Fibroblast of lung (primary cell): Measurements from ENCODE around the gene ARMH3. TPM values are rescaled to one million over a fixed set of nuclear protein-coding genes. Genes with fewer than 3 reads are reported as not detected.

Experiments
- DNase-seq, 2 donors: peaks; one replicate each; pipeline versions ENCODE4 v3.0.0 to v3.0.0-alpha.2; 2010; ENCODE audit warnings: low read depth in 2 of 2
- H2AFZ ChIP-seq: 2 replicates; pipeline ENCODE4 v1.5.1; 2012; ENCODE audit warnings: low read length, control low read depth, inconsistent platforms
- H3K27ac ChIP-seq: 2 replicates; pipeline ENCODE4 v1.5.1; 2011; ENCODE audit warnings: low read length, control low read depth; ENCODE audit not compliant: insufficient read depth
- H3K27me3 ChIP-seq: 2 replicates; pipeline ENCODE4 v1.5.1; 2011; ENCODE audit warnings: mild to moderate bottlenecking, low read length; ENCODE audit not compliant: control insufficient read depth, insufficient read depth
- H3K36me3 ChIP-seq: 2 replicates; pipeline ENCODE4 v1.5.1; 2011; ENCODE audit warnings: low read length; ENCODE audit not compliant: control insufficient read depth, insufficient read depth
- H3K4me1 ChIP-seq: 2 replicates; pipeline ENCODE4 v1.5.1; 2011; ENCODE audit warnings: low read length; ENCODE audit not compliant: control insufficient read depth, insufficient read depth; ENCODE audit errors: extremely low read depth
- H3K4me2 ChIP-seq: 2 replicates; pipeline ENCODE4 v1.5.1; 2011; ENCODE audit warnings: low read length, control low read depth; ENCODE audit not compliant: insufficient read depth; ENCODE audit errors: extremely low read depth
- H3K4me3 ChIP-seq, 4 experiments: fragments of 200-600 bp in 1 of 4; sonication (generic) in 1 of 4; replicated peaks in 1 of 4; 2 replicates each; pipeline ENCODE4 v1.5.1; 2011 to 2016; ENCODE audit warnings: low read length in 4 of 4, low read depth in 3 of 4, mild to moderate bottlenecking in 3 of 4, control low read depth in 2 of 4, inconsistent platforms in 1 of 4, mixed read lengths in 1 of 4; ENCODE audit not compliant: insufficient read depth in 1 of 4; ENCODE audit errors: control extremely low read depth in 1 of 4
- H3K79me2 ChIP-seq: 2 replicates; pipeline ENCODE4 v1.5.1; 2012; ENCODE audit warnings: mild to moderate bottlenecking, low read length, inconsistent platforms; ENCODE audit not compliant: control insufficient read depth, insufficient read depth
- H3K9ac ChIP-seq: 2 replicates; pipeline ENCODE4 v1.5.1; 2011; ENCODE audit warnings: mild to moderate bottlenecking, low read length, control low read depth; ENCODE audit not compliant: insufficient read depth
- H3K9me3 ChIP-seq: 2 replicates; pipeline ENCODE4 v1.5.1; 2012; ENCODE audit warnings: low read depth, low read length; ENCODE audit not compliant: control insufficient read depth, insufficient read depth
- H4K20me1 ChIP-seq: 2 replicates; pipeline ENCODE4 v1.5.1; 2011; ENCODE audit warnings: low read length; ENCODE audit not compliant: control insufficient read depth, insufficient read depth; ENCODE audit errors: extremely low read depth
- EZH2 ChIP-seq: IDR thresholded peaks from 2 replicates; pipeline ENCODE4 v1.5.1; 2012; ENCODE audit warnings: low read length, control low read depth, mild to moderate bottlenecking; ENCODE audit errors: missing control alignments
- polyA plus RNA-seq, 2 donors: library from polyadenylated mRNA; depleted of rRNA in 1 of 2; stranded (reverse) in 1 of 2; unstranded in 1 of 2; fragments of >200 nt; gene quantifications; 2 replicates each; pipeline ENCODE4 v1.2.1, GENCODE V29; 2011 to 2012; ENCODE audit warnings: missing spikeins in 1 of 2
- total RNA-seq: library from RNA; depleted of rRNA; stranded (reverse); fragments of >200 nt; gene quantifications from 2 replicates; pipeline ENCODE4 v1.2.1, GENCODE V29; 2014
- TF ChIP-seq, protein P1 (sequence below), 2 donors: IDR thresholded peaks in 1 of 2; conservative IDR thresholded peaks in 1 of 2; 1 replicate in 1 of 2; 2 replicates in 1 of 2; pipeline ENCODE4 v1.5.1; 2011 to 2012; ENCODE audit warnings: low read length in 2 of 2, control low read depth in 1 of 2, inconsistent platforms in 1 of 2, low read depth in 1 of 2, mild to moderate bottlenecking in 1 of 2

The ARMH3 gene
- total and polyA plus RNA-seq, 2 donors (not counting 1 experiment from before 2014, with no cell fraction given) = 14.5 to 16.4 TPM

DNA sequence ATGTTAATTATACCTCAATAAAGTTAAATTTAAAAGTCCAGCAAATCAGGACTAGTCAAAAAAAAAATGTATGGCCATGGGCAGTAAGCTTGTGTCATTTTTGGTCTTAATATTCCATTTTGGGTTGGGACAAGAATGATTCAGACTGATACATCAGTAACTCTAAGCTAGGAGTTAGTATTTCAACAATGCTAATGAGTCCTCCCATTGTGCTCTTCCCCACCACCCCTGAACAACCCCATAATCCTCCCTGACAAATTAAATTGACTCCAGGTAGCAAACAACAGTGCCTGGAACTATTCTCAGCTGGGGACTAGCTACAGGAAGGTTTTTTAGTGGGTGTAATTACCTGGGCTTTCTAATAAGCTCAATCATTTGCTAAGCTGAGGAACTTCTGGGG lies 181.7 kb downstream of the ARMH3 start:
- Histone ChIP-seq H3K4me2 (no peak overlapping the region), H3K4me3 (no peak overlapping the region), H3K9ac (no peak overlapping the region), H4K20me1 (no peaks in the 10 kb centered on the region), H3K79me2 (no peaks in the 10 kb centered on the region), H3K4me1 (no peaks in the 10 kb centered on the region), H3K27ac (no peak overlapping the region), H3K36me3 (no peaks in the 10 kb centered on the region), H2AFZ (no peak overlapping the region), H3K9me3 (no peaks in the 10 kb centered on the region), H3K27me3 (no peaks in the 10 kb centered on the region)
- no peak for DNase-seq
- no peak for TF ChIP-seq EZH2
- TF ChIP-seq, protein P1, sequence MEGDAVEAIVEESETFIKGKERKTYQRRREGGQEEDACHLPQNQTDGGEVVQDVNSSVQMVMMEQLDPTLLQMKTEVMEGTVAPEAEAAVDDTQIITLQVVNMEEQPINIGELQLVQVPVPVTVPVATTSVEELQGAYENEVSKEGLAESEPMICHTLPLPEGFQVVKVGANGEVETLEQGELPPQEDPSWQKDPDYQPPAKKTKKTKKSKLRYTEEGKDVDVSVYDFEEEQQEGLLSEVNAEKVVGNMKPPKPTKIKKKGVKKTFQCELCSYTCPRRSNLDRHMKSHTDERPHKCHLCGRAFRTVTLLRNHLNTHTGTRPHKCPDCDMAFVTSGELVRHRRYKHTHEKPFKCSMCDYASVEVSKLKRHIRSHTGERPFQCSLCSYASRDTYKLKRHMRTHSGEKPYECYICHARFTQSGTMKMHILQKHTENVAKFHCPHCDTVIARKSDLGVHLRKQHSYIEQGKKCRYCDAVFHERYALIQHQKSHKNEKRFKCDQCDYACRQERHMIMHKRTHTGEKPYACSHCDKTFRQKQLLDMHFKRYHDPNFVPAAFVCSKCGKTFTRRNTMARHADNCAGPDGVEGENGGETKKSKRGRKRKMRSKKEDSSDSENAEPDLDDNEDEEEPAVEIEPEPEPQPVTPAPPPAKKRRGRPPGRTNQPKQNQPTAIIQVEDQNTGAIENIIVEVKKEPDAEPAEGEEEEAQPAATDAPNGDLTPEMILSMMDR (conservative IDR thresholded peaks at IDR 0.05 in 1 of 2, IDR thresholded peaks at IDR 0.05 in 1 of 2; ENCODE audit: low read depth in 1 of 2, low read length in 2 of 2) = no peak

DNA sequence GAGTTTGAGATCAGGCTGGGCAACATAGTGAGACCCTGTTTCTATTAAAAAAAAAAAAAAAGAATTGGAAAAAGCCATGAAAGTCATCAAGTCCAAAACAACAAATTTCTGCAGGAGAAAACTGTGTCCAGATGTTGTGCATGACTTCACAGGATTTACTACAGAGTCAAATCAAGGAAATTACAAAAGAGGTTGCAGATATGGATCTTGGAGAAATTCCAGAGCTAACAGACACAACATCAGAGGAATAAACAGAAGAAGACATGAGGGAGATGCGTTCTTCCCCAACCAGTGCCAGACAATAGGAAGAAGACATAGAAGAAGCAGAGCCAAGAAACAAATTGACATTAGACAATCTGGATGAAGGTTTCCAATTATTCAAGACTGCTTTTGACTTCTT lies 188.0 kb downstream of the ARMH3 start:
- no peak overlapping the region for H3K27ac ChIP-seq
- no peaks in the 10 kb centered on the region for H3K9me3 ChIP-seq
- no peaks in the 10 kb centered on the region for H3K27me3 ChIP-seq
- H3K9ac ChIP-seq = no peak overlapping the region
- no peaks in the 10 kb centered on the region for H3K4me1 ChIP-seq
- no peak overlapping the region for H3K4me3 ChIP-seq
- no peak for DNase-seq
- no peaks in the 10 kb centered on the region for H3K36me3 ChIP-seq
- H2AFZ ChIP-seq = no peak overlapping the region
- H4K20me1 ChIP-seq = no peaks in the 10 kb centered on the region
- TF ChIP-seq, protein P1 (conservative IDR thresholded peaks at IDR 0.05 in 1 of 2, IDR thresholded peaks at IDR 0.05 in 1 of 2; ENCODE audit: low read depth in 1 of 2, low read length in 2 of 2) = no peak
- TF ChIP-seq EZH2 = no peak
- H3K79me2 ChIP-seq = no peaks in the 10 kb centered on the region
- no peak overlapping the region for H3K4me2 ChIP-seq

DNA sequence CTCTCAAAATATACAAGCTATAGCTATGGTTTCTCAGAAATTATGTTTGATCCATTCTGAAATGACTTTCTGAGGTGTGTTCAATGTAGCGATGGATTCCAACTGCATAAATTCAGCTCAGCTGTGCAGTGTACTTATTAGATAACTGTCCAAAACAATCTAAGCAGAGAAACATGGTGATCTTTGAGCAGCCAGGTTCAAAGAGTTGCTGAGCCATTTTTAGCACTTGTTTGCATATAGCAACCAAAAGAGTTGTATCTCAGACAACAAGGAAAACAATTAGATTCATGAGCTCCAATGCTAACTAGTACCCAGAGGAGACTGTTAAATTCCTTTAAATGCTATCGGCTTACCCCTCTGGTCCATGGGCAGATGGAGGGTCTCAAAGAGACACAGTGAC lies 196.4 kb downstream of the ARMH3 start:
- Histone ChIP-seq H3K4me1 (no peaks in the 10 kb centered on the region), H3K4me3 (no peak overlapping the region), H3K9me3 (no peaks in the 10 kb centered on the region), H3K9ac (no peak overlapping the region), H3K27me3 (no peaks in the 10 kb centered on the region), H3K27ac (no peak overlapping the region), H2AFZ (no peak overlapping the region), H3K4me2 (no peak overlapping the region), H3K36me3 (no peaks in the 10 kb centered on the region), H4K20me1 (no peaks in the 10 kb centered on the region), H3K79me2 (no peaks in the 10 kb centered on the region)
- no peak for TF ChIP-seq EZH2
- TF ChIP-seq, protein P1 (conservative IDR thresholded peaks at IDR 0.05 in 1 of 2, IDR thresholded peaks at IDR 0.05 in 1 of 2; ENCODE audit: low read depth in 1 of 2, low read length in 2 of 2) = no peak
- no peak for DNase-seq
